ENCODE data around the gene ZNF17.

- TF ChIP-seq, protein P1, sequence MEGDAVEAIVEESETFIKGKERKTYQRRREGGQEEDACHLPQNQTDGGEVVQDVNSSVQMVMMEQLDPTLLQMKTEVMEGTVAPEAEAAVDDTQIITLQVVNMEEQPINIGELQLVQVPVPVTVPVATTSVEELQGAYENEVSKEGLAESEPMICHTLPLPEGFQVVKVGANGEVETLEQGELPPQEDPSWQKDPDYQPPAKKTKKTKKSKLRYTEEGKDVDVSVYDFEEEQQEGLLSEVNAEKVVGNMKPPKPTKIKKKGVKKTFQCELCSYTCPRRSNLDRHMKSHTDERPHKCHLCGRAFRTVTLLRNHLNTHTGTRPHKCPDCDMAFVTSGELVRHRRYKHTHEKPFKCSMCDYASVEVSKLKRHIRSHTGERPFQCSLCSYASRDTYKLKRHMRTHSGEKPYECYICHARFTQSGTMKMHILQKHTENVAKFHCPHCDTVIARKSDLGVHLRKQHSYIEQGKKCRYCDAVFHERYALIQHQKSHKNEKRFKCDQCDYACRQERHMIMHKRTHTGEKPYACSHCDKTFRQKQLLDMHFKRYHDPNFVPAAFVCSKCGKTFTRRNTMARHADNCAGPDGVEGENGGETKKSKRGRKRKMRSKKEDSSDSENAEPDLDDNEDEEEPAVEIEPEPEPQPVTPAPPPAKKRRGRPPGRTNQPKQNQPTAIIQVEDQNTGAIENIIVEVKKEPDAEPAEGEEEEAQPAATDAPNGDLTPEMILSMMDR (IDR thresholded peaks at IDR 0.05): no peak
- TF ChIP-seq EZH2 (IDR thresholded peaks at IDR 0.05; ENCODE audit: borderline replicate concordance, insufficient read depth, low read depth, low read length, poor library complexity, severe bottlenecking): no peak
Observed at GRCh38 chr19:57419439-57419838, 8.5 kb downstream of the ZNF17 start.
